ENCODE measurements around the gene MDN1.
"Not testable (repeated sequence)": the region's sequence is repeated elsewhere in the genome, so short reads cannot be mapped to it uniquely, and the experiment has no call there.

Gene MDN1

DNA sequence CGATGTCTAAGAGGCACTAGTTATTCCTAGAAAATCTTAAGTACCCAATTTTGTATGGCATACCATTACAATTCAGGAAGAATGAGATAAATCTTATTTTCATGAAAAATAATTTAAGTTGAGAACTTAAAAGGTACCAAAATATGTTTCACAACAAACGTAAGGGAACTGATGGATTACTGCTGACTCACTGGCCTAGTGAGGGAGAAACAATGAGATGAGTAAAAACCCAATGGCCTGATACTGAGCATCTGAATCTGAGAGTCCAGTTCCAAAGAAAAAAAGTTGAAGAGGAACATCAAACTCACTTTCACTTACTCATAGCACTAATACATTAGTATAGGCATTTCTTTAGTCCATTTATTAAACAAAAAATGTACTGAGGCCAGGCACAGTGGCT, 56.0 kb downstream of the MDN1 start:
- DNase-seq, result no peak

DNA sequence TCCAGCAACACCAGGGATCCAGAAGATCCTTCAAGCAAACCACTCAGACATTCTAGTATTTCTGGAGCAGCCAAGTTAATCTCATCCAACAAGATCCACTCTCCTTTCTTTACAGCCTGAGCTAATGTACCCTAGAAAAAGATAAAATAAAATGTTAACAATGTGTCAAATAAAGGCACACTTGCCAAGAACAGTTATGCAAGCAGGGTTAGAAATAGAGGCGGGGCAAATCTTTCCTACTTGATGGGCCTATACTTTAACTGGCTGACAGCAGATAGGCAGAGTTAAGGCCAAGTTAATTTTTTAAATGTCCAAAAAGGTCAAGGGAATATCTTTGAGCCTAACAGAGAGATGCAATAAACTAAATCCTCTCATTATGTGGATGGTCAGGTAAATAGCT, 60.8 kb downstream of the MDN1 start:
- DNase-seq, result no peak

GRCh38 chr6:89750338-89750737, 69.3 kb downstream of the MDN1 start:
- no peak for DNase-seq

- no peak for DNase-seq
Measured at GRCh38 chr6:89749918-89750317, 69.7 kb downstream of the MDN1 start.

DNA sequence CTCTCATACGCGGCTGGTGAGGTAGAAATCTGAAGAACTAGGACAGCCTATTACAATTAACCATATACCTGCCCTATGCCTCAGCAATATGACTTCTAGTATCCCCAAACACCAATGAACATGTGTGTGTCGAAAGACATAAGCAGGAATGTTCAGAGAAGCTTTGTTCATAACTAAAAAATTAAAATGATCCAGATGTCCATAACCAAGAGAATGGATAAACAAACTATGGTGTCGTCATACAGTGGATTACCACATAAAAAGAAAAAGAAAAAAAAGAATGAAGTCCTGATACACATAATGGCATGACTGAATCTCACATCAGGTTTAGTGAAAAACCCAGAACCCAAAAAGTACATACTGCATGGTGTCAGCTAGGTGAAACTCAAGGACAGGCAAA, 73.9 kb downstream of the MDN1 start:
- no peak for DNase-seq

GRCh38 chr6:89745096-89745495, 74.5 kb downstream of the MDN1 start:
- no peak for DNase-seq

DNA sequence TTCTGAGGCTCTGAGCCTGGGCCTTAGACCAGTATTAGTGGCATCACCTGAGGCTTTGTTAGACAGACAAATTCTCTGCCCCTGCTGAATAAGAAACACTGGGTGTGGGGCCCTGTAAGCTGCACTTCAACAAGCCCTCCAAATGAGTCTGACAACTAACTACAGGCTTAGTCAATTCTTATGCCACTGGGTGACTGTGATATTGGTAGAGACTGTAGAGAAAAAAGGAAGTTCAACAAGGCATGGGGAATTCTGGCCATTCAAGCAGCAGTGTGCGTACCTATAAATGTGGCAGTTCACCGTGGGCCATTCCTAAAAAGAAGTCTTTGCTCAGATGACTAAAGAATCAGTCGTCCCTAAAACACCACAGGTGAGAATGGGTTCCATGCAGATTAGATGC, 82.7 kb downstream of the MDN1 start:
- DNase-seq, result no peak

DNA sequence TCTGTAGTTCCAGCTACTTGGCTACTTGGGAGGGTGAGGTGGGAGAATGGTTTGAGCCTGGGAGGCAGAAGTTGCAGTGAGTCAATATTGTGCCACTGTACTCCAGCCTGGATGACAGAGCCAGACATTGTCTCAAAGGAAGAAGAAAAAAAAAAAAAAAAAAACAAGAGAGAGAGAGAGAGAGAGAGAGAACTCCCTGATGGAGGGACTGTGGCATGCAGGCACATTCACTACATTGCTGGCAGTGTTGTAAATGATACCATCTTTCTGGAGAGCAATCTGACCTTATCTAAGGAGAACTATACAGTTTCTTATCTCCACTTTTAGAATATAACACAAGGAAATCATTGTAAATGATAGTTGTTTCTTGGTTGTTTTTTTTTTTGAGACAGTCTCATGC, 85.1 kb downstream of the MDN1 start:
- no peak for DNase-seq

DNA sequence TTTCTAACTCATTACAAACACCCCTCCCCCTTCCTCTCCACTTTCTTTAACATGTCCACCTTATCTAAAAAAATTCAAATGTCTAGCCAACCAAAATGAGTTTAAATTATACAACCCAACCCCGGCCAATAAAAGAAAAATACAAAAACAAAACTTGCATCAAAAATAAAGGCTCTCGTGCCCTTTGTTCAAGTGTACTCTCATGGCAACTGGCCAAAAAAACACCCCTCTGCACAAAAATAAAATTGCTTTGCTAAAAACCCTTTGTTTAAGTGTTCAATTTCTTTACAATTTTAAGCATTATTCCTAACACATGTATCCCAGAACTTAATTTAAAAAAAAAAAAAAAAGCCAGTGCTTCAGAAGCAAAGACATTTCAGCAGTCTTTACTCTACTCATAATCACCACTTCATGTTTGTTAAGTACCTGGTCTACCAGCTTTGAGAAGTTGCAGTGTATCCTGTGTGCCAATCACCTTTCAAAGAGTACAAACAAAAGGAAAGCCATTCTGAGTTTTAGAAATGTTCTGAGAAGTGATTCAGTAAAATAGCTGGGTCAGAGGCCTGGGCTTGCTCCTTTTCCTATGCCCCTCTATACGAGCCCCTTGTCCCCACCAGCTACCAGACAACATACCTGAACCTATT, 87.5 kb downstream of the MDN1 start:
- DNase-seq, result no peak

GRCh38 chr6:89731262-89731661, 88.3 kb downstream of the MDN1 start:
- DNase-seq, result not testable (repeated sequence)

DNA sequence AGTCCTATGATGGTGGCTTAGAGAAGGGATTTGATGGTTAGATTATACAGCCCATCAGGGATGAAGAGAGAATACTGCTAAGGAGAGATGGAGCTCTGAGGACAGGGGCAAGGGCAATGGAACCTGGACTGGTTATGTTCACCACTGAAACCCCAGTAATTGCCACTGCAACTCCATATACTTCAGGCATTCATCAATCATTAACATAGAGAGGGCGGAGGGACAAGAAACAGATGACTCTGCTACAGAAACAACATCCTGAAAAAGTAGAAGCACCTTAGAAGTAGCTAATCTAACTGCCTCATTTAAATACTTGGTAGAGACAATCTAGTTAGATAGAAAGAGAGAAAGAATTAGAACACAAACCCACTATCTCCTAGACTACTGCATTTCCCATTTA, 89.8 kb downstream of the MDN1 start:
- no peak for DNase-seq

DNA sequence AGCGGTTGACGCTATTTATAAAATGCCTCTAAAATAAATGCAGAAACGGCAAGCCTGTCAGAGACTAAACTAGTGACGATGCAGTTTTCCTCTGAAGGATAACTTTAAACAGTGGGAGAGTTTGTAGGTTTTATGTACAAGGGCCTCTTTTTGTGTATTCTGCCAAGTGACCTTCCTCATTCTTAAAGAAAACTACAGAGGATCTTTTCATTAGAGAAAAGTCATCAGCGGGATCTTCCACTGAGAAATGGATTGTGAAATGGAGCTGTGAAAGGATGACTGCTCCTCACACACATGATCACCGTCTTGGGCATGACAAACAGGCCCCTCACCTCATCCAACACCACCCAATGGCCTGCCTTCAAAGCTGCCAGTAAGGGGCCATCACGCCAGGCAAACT, 92.1 kb downstream of the MDN1 start:
- DNase-seq, result no peak

DNA sequence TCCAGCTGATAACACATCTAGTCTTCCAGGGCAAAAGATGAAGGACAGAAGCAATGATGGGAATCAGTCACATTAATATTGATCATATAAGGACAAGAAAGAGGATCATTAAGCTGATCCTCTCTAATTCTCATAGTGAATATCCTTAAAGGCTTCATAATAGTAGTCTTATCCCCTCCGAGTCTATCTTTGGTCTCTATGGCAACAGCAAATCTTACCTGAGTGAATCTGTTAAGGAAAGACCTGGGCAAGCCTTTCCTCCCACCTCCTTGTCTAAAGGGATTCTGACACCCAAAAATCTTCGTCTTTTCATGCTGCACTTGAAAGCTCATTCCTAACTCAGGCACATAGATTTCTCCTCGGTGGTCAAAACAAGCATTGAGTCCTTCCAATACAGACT, 94.6 kb downstream of the MDN1 start:
- no peak for DNase-seq

DNA sequence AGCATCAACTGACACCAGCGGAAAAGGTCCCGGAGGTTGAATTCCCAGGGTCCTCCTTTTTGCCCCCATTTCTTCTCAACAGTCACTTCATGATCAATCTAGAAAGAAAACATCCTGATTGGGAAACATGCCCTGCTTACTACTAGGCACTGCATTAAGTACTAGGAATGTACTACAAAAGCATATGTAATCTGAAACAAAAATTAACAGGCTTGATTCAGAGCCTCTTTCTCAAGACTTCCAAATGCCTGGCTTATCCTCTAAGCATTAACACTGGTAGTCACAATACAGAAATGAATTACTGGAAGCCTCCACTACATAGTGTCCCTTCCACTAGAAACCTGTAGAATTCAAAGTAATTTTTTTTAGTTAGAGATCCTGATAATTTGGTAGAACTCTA, 96.5 kb downstream of the MDN1 start:
- no peak for DNase-seq

- no peak for DNase-seq
Measured at GRCh38 chr6:89716532-89716931, 103.1 kb downstream of the MDN1 start.

GRCh38 chr6:89711801-89712200, 107.8 kb downstream of the MDN1 start:
- no peak for DNase-seq

DNA sequence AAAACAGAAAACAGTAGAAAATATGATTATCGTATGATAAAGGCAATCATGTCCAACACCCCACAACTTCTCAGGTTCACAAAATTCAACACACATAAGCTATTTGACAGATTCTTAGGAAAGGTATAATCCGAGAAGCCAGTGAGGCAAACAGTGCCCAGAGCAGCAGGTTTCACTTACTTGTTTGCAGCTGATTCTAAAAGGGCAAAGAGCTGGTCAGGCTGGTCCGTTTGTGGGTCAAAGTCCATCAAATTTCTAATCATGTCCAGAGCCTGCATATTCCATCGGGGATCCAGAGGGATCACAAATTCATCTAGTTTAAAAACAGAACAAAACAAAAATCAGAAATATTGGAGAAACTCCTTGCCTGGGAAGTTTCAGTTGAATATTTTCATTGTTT, 111.3 kb downstream of the MDN1 start:
- no peak for DNase-seq

DNA sequence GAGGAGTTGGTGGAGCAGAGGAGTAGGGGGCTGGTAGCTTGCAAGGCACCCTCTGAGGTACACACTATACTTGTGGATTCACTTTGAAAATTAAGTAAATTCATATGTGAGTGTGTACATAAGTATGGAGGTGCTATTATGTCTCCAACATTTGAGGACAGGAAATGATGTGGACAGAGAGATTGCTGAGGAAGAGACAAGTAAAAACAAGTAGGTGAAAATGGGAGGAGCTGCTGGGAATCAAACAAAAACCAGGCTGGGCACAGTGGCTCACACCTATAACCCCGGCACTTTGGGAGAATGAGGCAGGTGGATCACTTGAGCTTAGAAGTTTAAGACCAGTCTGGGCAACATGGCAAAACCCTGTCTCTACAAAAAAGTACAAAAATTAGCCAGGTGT, 111.8 kb downstream of the MDN1 start:
- DNase-seq, result no peak

DNA sequence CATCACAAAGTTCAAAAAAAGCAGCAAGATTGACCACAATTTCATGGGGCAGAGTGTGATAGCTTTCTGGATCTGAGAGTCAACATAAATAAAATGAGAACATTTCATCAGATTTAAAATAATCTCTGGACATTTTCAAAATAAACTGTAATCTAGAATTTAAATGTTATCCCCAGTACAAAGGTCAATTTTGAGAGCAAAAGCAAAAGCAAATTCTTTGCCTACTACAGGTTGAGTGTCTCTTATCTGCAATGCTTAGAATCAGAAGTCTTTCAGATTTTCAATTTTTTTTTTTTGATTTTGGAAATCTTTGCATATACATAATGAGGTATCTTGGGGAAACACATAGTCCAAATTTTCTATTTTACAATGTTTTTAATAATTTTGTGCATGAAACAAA, 113.5 kb downstream of the MDN1 start:
- DNase-seq, result no peak

DNA sequence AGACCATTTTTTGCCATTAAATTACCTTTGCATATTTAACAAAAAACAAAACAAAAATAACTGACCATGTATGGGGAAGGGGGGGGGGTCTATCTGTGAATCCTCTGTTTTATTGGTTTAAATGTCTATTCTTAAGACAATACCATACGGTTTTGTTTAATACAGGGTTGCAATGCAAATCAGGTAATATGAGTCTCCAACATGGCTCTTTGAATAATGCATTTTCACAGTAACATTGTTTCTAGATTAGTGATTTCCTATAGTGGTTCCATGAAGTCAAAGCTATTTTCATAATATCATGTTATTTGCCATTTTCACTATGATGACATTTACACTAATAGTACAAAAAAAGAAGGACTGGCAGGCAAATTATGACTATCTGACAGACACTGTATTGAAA, 116.3 kb downstream of the MDN1 start:
- no peak for DNase-seq

GRCh38 chr6:89702349-89702748, 117.2 kb downstream of the MDN1 start:
- no peak for DNase-seq

DNA sequence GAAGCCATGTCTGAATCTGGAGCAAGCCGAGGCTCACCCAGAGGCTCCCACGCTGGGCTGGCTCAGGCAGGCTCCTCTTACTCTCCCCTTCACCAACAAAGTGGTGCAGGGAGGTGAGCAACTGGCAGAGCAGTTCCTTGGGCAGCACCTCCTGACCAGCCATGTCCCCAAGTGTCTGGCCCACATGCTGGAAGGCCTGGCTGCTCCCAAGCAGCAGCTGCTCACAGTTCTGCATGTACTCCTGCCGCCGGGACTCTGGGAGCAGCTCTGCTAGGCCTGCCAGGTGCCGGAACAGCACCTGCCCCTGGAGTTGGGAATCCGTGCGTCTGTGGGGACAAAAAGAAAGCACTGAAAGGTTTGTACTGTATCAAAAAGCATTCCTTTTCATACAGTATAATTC, 123.9 kb downstream of the MDN1 start:
- no peak for DNase-seq

DNA sequence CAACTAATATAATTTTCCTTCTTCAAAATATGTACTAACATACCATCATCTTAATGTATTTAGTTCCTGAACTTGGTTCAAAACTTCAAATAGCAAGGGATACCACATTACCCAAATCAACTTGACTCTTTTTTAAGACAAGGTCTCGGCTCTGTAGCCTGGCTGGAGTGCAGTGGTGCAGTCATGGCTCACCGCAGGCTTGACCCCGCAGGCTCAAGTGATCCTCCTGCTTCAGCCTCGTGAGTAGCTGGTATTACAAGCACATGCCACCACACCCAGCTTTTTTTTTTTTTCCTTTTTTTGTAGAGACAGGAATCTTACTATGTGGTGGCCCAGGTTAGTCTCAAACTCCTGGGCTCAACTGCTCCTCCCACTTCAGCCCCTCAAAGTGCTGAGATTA, 125.2 kb downstream of the MDN1 start:
- no peak for DNase-seq

DNA sequence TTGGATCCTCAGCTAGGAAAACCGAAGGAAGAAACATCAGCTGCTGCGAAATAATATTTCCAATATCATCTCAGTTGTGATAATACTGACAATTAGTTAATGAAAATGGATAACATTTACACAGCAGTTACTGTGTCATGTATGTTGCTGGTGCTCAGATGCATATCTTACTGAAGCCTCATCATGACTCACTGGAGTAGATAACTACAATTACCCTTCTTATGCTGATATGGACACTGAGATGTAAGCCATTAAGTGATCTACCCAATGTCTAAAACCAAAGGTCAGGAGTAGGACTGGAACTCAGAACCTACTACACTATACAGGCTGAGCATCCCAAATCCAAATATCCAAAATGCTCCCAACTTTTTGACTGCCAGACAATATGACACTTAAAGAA, 126.4 kb downstream of the MDN1 start:
- no peak for DNase-seq

DNA sequence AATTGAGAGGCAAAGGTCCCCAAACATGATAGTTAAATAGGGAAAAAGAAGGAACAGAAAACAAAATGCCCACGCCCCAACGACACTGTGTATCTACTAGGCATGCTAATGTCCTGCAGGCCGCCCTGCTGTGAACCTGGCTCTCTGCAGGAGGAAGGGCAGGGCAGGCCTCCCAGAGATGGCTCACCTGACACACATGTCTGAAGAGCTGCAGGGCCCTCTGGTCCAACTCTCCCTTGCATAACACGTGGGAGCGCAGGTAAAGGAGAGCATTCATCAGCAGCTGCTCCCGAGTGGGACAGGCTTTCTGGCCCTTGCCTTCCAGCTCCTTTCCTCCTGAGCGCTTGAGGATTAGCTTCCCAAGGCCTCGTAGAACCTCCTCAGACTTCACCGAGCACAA, 127.3 kb downstream of the MDN1 start:
- DNase-seq, result no peak

GRCh38 chr6:89690944-89691324, 128.7 kb downstream of the MDN1 start:
- DNase-seq, result no peak
